Ishikawa (cell line): ENCODE measurements around the gene PHF23.

Experiments
- FOXM1 ChIP-seq: IDR thresholded peaks from 2 replicates; pipeline ENCODE4 v1.6.1; 2012; ENCODE audit warnings: low read depth, borderline replicate concordance
- USF1 ChIP-seq: IDR thresholded peaks from 2 replicates; pipeline ENCODE4 v1.6.1; 2012
- TF ChIP-seq, protein P1 (sequence below): IDR thresholded peaks from 2 replicates; pipeline ENCODE4 v1.6.1; 2012

DNA sequence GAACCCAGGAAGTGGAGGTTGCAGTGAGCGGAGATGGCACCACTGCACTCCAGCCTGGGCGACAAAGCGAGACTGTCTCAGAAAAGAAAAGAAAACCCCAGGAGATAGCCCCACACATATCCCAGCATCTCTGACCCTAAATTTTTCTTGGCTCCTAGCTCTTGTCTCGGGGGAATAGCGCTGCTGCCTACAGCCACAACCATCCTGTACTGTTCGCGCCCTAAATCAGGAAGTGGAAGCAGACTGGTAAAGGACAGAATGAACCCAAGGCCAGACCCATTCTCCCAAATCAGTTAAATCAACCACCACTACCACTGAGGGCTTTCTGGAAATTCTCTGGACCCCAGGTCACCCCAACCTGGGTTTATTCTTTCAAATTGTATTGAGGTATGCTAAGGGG, 10.6 kb upstream of the PHF23 start:
- no peak for TF ChIP-seq FOXM1
- no peak for TF ChIP-seq USF1
- TF ChIP-seq, protein P1, sequence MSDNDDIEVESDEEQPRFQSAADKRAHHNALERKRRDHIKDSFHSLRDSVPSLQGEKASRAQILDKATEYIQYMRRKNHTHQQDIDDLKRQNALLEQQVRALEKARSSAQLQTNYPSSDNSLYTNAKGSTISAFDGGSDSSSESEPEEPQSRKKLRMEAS, result no peak
